ENCODE results near the gene RAMACL. TPM values are rescaled to one million over a fixed set of nuclear protein-coding genes. Genes with fewer than 3 reads are reported as not detected.
"Not testable (repeated sequence)": the region's sequence is repeated elsewhere in the genome, so short reads cannot be mapped to it uniquely, and the experiment has no call there.

Gene RAMACL
- polyA plus RNA-seq, 4 donors, result 0.27 to 2.5 (median 0.30) TPM

DNA sequence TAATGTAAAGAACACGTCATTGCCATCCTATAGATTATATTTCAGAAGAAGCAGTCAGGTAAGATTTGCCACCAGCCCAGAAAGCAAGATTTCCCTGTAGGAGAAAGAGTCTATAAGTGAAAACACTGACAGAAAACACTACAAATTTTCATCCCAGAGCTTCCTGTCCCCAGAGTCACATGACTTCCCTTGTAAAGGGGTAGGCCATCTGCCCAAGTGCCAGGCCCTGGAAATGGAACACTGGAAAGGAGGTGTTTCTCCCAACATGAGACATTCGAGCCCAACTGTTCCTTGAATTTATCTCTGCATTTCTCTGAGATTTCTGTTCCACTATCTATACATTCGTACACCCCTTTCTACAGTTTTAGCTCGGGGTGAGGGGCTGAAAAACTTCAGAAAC is 46.9 kb downstream of the RAMACL start:
- no peak for DNase-seq (ENCODE audit: low read depth in 4 of 4, low spot score in 2 of 4)

DNA sequence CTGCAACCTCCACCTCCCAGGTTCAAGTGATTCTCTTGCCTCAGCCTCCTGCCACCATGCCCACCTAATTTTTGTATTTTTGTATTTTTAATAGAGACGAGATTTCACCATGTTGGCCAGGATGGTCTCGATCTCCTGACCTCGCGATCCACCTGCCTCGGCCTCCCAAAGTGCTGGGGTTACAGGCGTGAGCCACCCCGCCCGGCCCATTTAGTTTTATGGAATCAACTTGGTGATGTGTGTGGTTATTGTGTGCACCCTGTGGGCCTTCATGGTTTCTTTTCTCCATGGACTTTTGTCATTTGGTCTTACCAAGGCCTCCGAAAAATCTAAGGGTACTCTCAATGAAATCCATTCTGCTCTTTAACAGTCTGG is 47.5 kb downstream of the RAMACL start:
- not testable (repeated sequence) for DNase-seq (ENCODE audit: low read depth in 4 of 4, low spot score in 2 of 4)

DNA sequence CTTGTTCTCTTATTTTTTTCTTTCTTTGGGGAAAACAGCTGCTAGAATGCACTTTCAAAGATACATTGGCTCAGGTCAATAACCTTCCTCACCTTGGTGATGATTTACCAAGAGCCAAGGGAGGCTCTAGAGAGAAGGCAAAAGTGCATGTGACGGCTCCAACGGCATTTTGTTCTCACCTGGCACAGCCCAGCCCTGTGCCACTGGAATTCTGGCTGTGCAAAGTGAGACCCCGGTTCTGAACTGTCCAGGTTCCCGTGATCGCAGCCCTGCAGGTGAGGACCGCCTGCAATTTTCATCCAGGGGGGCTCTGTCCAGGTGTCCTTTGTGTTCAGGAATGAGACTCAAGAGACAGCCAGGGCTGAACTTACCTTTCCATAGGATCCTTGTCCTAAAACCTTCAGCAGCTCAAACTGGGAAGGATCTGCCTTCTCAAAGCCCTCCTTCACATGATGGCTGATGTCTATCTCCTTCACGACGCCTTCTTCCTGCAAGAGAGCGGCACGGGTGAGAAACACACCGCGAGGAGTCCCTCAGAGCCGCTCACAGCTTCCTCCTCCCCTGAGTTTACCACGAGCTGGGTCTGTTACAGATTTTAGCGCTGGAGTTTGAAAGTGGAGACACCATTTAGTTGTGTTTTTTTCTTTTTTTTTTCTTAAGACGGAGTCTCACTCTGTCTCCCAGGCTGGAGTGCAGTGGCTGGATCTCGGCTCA is 48.0 kb downstream of the RAMACL start:
- no peak for DNase-seq (ENCODE audit: low read depth in 4 of 4, low spot score in 2 of 4)

DNA sequence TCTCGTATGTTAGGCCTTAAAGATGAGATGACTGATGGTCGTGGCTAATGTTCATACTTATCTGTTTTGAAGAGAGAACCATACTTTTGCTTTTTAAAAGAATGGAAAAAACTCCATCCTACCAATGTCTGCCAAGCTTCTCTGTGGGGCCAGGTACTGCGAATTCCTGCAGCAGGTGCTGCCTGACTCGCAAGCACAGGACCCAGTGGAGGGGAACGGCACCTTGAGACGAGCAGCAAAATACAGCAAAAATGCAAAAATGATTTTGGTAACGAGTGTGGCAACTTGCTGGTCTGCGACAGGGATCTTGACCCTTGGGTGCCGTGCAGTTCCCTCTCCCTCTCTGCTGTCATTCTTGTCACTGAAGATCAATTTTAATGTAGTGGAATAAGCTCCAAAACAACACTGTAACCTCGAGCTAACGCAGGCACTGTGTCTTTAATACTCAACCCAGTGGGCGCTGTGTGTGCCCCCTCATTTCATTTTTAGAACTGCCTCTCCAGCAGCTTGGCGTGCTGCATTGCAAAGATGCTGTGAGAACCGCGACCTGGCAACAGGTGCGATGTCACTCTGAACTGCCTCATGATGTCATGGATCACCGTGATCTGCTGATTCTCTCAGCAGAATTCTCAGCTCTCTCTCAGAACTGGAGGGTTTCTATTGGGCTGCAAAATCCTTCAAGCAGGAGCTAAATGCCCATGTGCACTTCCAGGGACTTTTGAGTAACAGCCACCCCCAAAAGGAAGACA is 51.6 kb downstream of the RAMACL start:
- DNase-seq (ENCODE audit: low read depth in 4 of 4, low spot score in 2 of 4), result no peak

DNA sequence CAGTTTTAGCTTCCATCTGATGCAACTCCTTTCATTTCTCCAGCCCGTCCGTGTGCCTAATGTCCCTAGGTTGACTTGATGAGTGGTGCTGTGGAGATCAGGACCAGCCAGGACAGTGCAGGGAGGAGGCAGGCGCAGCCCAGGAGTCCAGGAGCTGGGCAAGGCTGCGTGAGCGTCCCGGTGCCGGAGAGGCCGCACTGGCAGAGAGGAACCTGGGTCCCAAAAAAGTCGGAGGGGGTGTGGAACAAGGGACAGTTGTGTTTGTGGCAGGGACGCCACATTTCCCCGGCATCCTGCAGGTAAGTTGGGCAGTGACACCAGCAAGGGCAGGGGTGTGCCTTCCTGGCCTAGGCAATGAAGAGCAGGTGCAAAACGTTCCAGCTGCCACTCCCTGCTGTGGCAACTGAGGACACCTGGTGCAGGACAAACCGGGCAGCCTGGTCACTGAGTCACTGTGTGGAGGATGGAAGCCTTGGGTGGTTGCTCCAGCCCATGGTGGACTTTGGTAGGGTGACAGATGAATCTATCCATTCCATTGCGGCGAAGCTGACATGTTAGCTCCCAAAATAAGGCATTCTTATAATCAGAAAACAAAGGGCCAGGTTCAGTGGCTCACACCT is 53.2 kb downstream of the RAMACL start:
- DNase-seq (ENCODE audit: low read depth in 4 of 4, low spot score in 2 of 4), result no peak

Other genes starting within 250 kb of the RAMACL start
- 10 to 100 TPM; 63.1 to 81.6 (median 71.0) TPM for gene SFT2D1, start 244.1 kb downstream of the RAMACL start, polyA plus RNA-seq (ENCODE audit: insufficient read length in 4 of 4)
- gene MPC1, start 203.7 kb downstream of the RAMACL start, polyA plus RNA-seq (ENCODE audit: insufficient read length in 4 of 4), result 10 to 100 TPM; 79.8 to 91.6 (median 87.2) TPM
- 10 to 100 TPM; 25.2 to 30.5 (median 29.9) TPM for gene RPS6KA2, start 40.6 kb upstream of the RAMACL start, polyA plus RNA-seq (ENCODE audit: insufficient read length in 4 of 4)